Measurements from ENCODE around the gene F2.

F2 gene

GRCh38 chr11:46743693-46744339 lies 24.8 kb downstream of the F2 start:
- DNase-seq (ENCODE audit: low spot score): no peak
- H3K27ac ChIP-seq: no peak overlapping the region

GRCh38 chr11:46745328-46745727 lies 26.3 kb downstream of the F2 start:
- no peak overlapping the region for H3K4me3 ChIP-seq
- no peak for DNase-seq (ENCODE audit: low spot score)
- TF ChIP-seq CTCF (IDR thresholded peaks at IDR 0.05): no peak
- H3K27ac ChIP-seq: no peak overlapping the region

More at GRCh38 chr11:46743693-46744339, 24.8 kb downstream of the F2 start:
- H3K4me3 ChIP-seq: no peak overlapping the region
- TF ChIP-seq CTCF (IDR thresholded peaks at IDR 0.05): no peak

GRCh38 chr11:46745995-46746394 lies 27.0 kb downstream of the F2 start:
- TF ChIP-seq CTCF (IDR thresholded peaks at IDR 0.05): no peak
- no peak overlapping the region for H3K27ac ChIP-seq
- DNase-seq (ENCODE audit: low spot score): no peak
- no peak overlapping the region for H3K4me3 ChIP-seq

GRCh38 chr11:46747150-46747549 lies 28.1 kb downstream of the F2 start:
- Histone ChIP-seq H3K4me3 (no peak overlapping the region), H3K27ac (no peak overlapping the region)
- DNase-seq (ENCODE audit: low spot score): no peak
- no peak for TF ChIP-seq CTCF (IDR thresholded peaks at IDR 0.05)

DNA sequence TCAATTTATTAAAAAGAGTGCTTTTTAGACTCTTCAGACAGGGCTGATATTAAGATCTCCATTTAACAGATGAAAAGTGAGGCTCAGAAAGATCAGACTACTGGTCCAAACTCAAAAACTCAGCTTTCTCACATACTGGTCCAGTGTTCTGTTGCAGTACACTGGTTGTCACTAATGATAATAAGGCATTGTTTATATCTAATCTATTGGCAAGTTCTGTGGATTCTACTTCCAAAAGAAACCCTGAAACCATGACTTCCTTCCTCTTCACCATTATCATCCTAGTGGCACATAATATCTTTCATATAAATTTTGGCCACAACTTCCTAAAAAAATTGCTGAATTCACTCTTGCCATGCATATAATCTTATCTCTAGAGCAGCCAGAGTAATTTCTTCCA lies 36.9 kb downstream of the F2 start:
- TF ChIP-seq CTCF (IDR thresholded peaks at IDR 0.05): no peak
- Histone ChIP-seq H3K27ac (no peak overlapping the region), H3K4me3 (no peak overlapping the region)
- DNase-seq (ENCODE audit: low spot score): no peak

DNA sequence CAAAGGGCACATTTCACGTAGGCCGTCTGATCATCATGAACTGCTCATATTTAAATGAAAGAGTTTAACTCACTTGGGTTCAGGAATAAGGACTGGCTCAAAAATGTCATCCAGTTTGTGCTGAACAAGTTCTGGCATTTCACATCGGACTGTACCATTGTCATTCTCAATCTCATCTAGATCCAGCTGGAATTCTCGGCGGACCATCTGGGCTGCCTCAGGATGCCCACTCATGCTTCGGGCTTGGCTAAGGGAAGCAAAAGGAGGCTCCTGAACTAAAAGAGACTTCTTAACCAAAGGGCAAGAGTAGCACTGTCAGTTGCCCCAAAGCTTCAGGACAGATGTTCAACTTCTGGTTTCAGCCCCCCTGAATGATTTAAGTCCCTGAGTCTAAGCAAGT lies 40.2 kb downstream of the F2 start:
- no peak for TF ChIP-seq CTCF (IDR thresholded peaks at IDR 0.05)
- DNase-seq (ENCODE audit: low spot score): no peak
- Histone ChIP-seq H3K4me3 (no peak overlapping the region), H3K27ac (no peak overlapping the region)

DNA sequence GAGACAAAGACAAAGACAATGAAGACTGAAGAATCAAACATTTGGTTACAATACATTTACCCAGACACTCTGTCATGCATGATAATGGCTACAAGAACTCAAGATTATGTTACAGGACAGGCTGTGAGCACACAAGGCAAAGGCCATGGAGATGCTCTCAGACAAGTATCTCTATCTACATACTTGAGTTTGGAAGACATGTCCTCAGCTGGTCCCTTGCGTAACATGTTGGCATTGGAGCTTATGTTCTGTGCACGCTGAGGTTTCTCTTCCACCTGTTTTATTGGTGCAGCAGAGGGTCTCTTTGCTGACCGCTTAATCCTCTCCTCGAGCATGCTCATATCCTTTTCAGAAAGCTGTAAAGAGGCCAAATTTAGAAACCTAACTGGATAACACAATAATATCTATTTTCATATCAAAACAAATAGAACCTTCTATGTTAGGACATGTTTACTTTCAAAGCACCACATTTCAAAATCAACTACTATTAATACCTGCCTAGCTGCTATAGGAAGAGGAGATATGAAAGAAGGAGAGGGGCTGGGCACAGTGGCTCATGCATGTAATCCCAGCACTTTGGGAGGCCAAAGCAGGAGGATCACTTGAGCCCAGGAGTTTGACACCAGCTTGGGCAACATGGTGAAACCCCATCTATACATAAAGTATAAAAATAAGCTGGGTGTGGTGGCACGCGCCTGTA lies 41.6 kb downstream of the F2 start:
- no peak for TF ChIP-seq CTCF (IDR thresholded peaks at IDR 0.05)
- DNase-seq (ENCODE audit: low spot score): no peak
- H3K27ac ChIP-seq: no peak overlapping the region
- H3K4me3 ChIP-seq: no peak overlapping the region
